Testis (tissue), 3 donors: ENCODE data around the gene SNAP25. TPM values are rescaled to one million over a fixed set of nuclear protein-coding genes. Genes with fewer than 3 reads are reported as not detected.

ENCODE experiments used
- DNase-seq: peaks from one replicate; pipeline ENCODE4 v3.0.0-alpha.2; 2019
- H3K27ac ChIP-seq, 2 donors: fragments of 200-600 bp; sonication (generic); one replicate each; pipeline ENCODE4 v1.5.1; 2019
- H3K27me3 ChIP-seq: fragments of 200-600 bp; sonication (generic); one replicate; pipeline ENCODE4 v1.5.1; 2019
- H3K36me3 ChIP-seq: fragments of 200-600 bp; sonication (generic); one replicate; pipeline ENCODE4 v1.5.1; 2017; ENCODE audit warnings: low read depth; ENCODE audit errors: missing control alignments
- H3K4me1 ChIP-seq: fragments of 200-600 bp; sonication (generic); one replicate; pipeline ENCODE4 v1.5.1; 2019
- H3K4me3 ChIP-seq, 2 donors: fragments of 200-600 bp; sonication (generic); one replicate each; pipeline ENCODE4 v1.5.1; 2017 to 2019
- H3K9me3 ChIP-seq: fragments of 200-600 bp; sonication (generic); one replicate; pipeline ENCODE4 v1.5.1; 2017
- POLR2A ChIP-seq: fragments of 450-650 bp; IDR thresholded peaks from one replicate; pipeline ENCODE4 v1.6.1; 2017; ENCODE audit warnings: antibody characterized with exemption, mild to moderate bottlenecking, moderate library complexity
- WGBS, 2 donors: methylation state at CpG; one replicate each; pipeline ENCODE4 v1.1.5; 2018; 5-methylcytosine and 5-hydroxymethylcytosine counted together
- intact Hi-C: fragments of 100-400 bp; cut with DNase I; formaldehyde crosslinking; loops from one replicate; pipeline ENCODE4 v1.15.1; 2023; ENCODE audit warnings: low total_unique reads
- polyA plus RNA-seq: library from polyadenylated mRNA; stranded (reverse); fragments of 350-450 nt; fragmentation: Illumina TruSeq; extraction: RNeasy Lipid Tissue Mini Kit (QIAGEN cat#74804); gene quantifications from one replicate; pipeline ENCODE4 v1.2.3, GENCODE V29; 2014; ENCODE audit warnings: low read depth, low replicate concordance; ENCODE audit not compliant: insufficient read depth
- total RNA-seq, 2 donors: library from RNA; depleted of rRNA; stranded (reverse); fragments of >200 nt; gene quantifications; one replicate each; pipeline ENCODE4 v1.2.3, GENCODE V29; 2016
- TF ChIP-seq, protein P1 (sequence below), 3 experiments: fragments of 450-650 bp in 2 of 3; fragments of 200-600 bp in 1 of 3; sonication (generic) in 1 of 3; IDR thresholded peaks; one replicate each; pipeline ENCODE4 v1.5.1; 2016 to 2019; ENCODE audit warnings: antibody characterized with exemption in 3 of 3, mild to moderate bottlenecking in 2 of 3, moderate library complexity in 1 of 3

SNAP25 gene
- total and polyA plus RNA-seq, 3 donors from 2014 or later: 8.0 to 13.7 (median 11.3) TPM

GRCh38 chr20:10314198-10314597 lies 95.6 kb downstream of the SNAP25 start:
- H3K27me3 ChIP-seq: no peaks in the 10 kb centered on the region
- WGBS, 2 donors: 22 to 24% methylated on average over 2 of the region's 2 CpGs

GRCh38 chr20:10315138-10315537 lies 96.5 kb downstream of the SNAP25 start:
- Histone ChIP-seq H3K36me3 (no peaks in the 10 kb centered on the region), H3K27me3 (no peaks in the 10 kb centered on the region), H3K27ac (no peak overlapping the region), H3K9me3 (no peaks in the 10 kb centered on the region), H3K4me3 (no peak overlapping the region), H3K4me1 (no peaks in the 10 kb centered on the region)
- intact Hi-C loops: no loop called here
- DNase-seq: no peak
- 72 to 73% methylated on average over 5 of the region's 5 CpGs for WGBS, 2 donors
- TF ChIP-seq, protein P1, sequence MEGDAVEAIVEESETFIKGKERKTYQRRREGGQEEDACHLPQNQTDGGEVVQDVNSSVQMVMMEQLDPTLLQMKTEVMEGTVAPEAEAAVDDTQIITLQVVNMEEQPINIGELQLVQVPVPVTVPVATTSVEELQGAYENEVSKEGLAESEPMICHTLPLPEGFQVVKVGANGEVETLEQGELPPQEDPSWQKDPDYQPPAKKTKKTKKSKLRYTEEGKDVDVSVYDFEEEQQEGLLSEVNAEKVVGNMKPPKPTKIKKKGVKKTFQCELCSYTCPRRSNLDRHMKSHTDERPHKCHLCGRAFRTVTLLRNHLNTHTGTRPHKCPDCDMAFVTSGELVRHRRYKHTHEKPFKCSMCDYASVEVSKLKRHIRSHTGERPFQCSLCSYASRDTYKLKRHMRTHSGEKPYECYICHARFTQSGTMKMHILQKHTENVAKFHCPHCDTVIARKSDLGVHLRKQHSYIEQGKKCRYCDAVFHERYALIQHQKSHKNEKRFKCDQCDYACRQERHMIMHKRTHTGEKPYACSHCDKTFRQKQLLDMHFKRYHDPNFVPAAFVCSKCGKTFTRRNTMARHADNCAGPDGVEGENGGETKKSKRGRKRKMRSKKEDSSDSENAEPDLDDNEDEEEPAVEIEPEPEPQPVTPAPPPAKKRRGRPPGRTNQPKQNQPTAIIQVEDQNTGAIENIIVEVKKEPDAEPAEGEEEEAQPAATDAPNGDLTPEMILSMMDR (IDR thresholded peaks at IDR 0.05): no peak
- TF ChIP-seq POLR2A: no peak

More at GRCh38 chr20:10314198-10314597, 95.6 kb downstream of the SNAP25 start:
- no peak for TF ChIP-seq POLR2A
- TF ChIP-seq, protein P1 (IDR thresholded peaks at IDR 0.05): no peak
- Histone ChIP-seq H3K36me3 (no peaks in the 10 kb centered on the region), H3K4me1 (no peaks in the 10 kb centered on the region), H3K4me3 (no peak overlapping the region), H3K9me3 (no peaks in the 10 kb centered on the region), H3K27ac (peak overlapping the region in 1 of 2 donors; percentile 36)
- intact Hi-C loops: no loop called here
- DNase-seq: no peak

DNA sequence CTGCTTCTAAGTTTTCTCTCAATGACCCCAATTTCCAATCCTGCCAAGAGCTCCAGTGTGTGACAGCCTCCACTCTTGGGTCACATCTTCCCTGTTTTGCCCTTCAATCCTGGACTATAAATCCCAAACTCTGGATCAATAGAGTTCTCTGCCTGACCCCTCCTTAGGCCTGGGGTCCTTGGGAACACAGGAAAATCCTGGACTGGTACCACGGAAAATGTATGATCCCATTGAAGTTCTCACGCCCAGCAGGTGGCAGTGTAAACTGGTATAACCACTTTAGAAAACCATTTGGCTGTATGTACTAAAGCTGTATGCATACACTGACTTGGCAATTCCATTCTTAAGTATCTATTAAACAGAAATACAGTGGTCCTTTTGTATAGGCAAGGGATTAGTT lies 98.0 kb downstream of the SNAP25 start:
- WGBS, 2 donors: 81 to 86% methylated on average over 2 of the region's 2 CpGs
- Histone ChIP-seq H3K4me1 (no peaks in the 10 kb centered on the region), H3K4me3 (no peak overlapping the region), H3K36me3 (no peaks in the 10 kb centered on the region), H3K27me3 (no peaks in the 10 kb centered on the region), H3K9me3 (no peaks in the 10 kb centered on the region), H3K27ac (no peak overlapping the region)
- TF ChIP-seq POLR2A: no peak
- TF ChIP-seq, protein P1 (IDR thresholded peaks at IDR 0.05): peak in 2 of 3 experiments; percentile 30 to 37
- intact Hi-C loops: no loop called here
- DNase-seq: peak; percentile 75

- Histone ChIP-seq H3K9me3 (no peaks in the 10 kb centered on the region), H3K4me3 (no peak overlapping the region), H3K36me3 (no peaks in the 10 kb centered on the region), H3K4me1 (no peaks in the 10 kb centered on the region), H3K27me3 (no peaks in the 10 kb centered on the region), H3K27ac (no peak overlapping the region)
- 58 to 71% methylated on average over 5 of the region's 5 CpGs for WGBS, 2 donors
- intact Hi-C loops: no loop called here
- peak; percentile 57 for DNase-seq
- no peak for TF ChIP-seq POLR2A
These were observed 99.8 kb downstream of the SNAP25 start for GRCh38 chr20:10318291-10319024.

DNA sequence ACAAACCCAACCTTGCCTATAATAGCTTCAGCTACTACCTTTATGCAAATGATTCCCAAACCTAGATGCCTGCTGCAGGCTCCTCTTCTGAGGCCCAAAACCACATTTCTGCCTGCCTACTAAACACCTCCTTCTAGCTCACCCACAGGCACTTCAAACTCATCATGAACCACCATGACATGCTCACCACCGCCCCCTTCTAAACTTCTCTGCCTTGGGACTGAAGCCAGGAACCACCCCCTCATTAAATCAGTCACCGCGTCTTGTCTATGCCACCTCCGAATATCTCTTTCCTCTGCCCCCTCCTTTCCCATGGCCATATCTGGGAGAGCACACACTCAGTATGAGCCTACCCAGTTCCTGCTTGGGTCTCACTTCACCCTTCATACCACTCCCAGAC lies 101.2 kb downstream of the SNAP25 start:
- 59 to 65% methylated on average over 4 of the region's 4 CpGs for WGBS, 2 donors
- H3K36me3 ChIP-seq: no peaks in the 10 kb centered on the region
- no peaks in the 10 kb centered on the region for H3K4me1 ChIP-seq
- intact Hi-C loops: no loop called here
- TF ChIP-seq, protein P1 (IDR thresholded peaks at IDR 0.05): no peak
- TF ChIP-seq POLR2A: no peak
- DNase-seq: no peak
- no peaks in the 10 kb centered on the region for H3K27me3 ChIP-seq
- no peaks in the 10 kb centered on the region for H3K9me3 ChIP-seq
- H3K4me3 ChIP-seq: no peak overlapping the region
- H3K27ac ChIP-seq: no peak overlapping the region
